CD14-positive monocyte (primary cell): ENCODE data around the gene CCNC. TPM values are rescaled to one million over a fixed set of nuclear protein-coding genes. Genes with fewer than 3 reads are reported as not detected.

ENCODE experiments used
- DNase-seq, 3 donors: peaks; one replicate each; pipeline ENCODE4 v3.0.0-alpha.2; 2011 to 2022
- H2AFZ ChIP-seq: 2 replicates; pipeline ENCODE4 v1.6.0; 2012; ENCODE audit warnings: mild to moderate bottlenecking, low read depth, low read length, inconsistent platforms; ENCODE audit not compliant: insufficient read depth, poor library complexity, severe bottlenecking
- H3K27ac ChIP-seq, 2 donors: 1 replicate in 1 of 2; 2 replicates in 1 of 2; pipeline ENCODE4 v1.5.1; 2012 to 2013; ENCODE audit warnings: low read length in 2 of 2, control low read depth in 1 of 2, inconsistent platforms in 1 of 2, low read depth in 1 of 2, mild to moderate bottlenecking in 1 of 2
- H3K27me3 ChIP-seq, 2 donors: one replicate each; pipeline versions ENCODE4 v1.6.0 to v1.6.1; 2011 to 2013; ENCODE audit warnings: low read length in 2 of 2; ENCODE audit not compliant: control insufficient read depth in 2 of 2, insufficient read depth in 2 of 2
- H3K36me3 ChIP-seq, 2 donors: replicated peaks in 1 of 2; 1 replicate in 1 of 2; 2 replicates in 1 of 2; pipeline versions ENCODE4 v1.5.1 to v1.6.1; 2012 to 2013; ENCODE audit warnings: low read length in 2 of 2, control low read depth in 1 of 2, inconsistent platforms in 1 of 2, mild to moderate bottlenecking in 1 of 2; ENCODE audit not compliant: insufficient read depth in 2 of 2, control insufficient read depth in 1 of 2
- H3K4me1 ChIP-seq, 2 donors: 1 replicate in 1 of 2; 2 replicates in 1 of 2; pipeline versions ENCODE4 v1.5.1 to v1.6.1; 2012 to 2013; ENCODE audit warnings: low read length in 2 of 2, control low read depth in 1 of 2, inconsistent platforms in 1 of 2, mild to moderate bottlenecking in 1 of 2, moderate library complexity in 1 of 2; ENCODE audit not compliant: insufficient read depth in 2 of 2, control insufficient read depth in 1 of 2
- H3K4me2 ChIP-seq: replicated peaks from 2 replicates; pipeline ENCODE3; 2012; ENCODE audit warnings: low read length, moderate library complexity, mild to moderate bottlenecking; ENCODE audit not compliant: poor library complexity, severe bottlenecking; ENCODE audit errors: extremely low read depth
- H3K4me3 ChIP-seq, 3 experiments: fragments of 200-600 bp in 1 of 3; sonication (generic) in 1 of 3; replicated peaks in 1 of 3; 1 replicate in 2 of 3; 2 replicates in 1 of 3; pipeline ENCODE4 v1.5.1; 2011 to 2013; ENCODE audit warnings: low read length in 3 of 3, mild to moderate bottlenecking in 3 of 3, control low read depth in 2 of 3, low read depth in 2 of 3, inconsistent platforms in 1 of 3, moderate library complexity in 1 of 3
- H3K79me2 ChIP-seq: 2 replicates; pipeline ENCODE4 v1.6.0; 2012; ENCODE audit warnings: mild to moderate bottlenecking, control low read depth, inconsistent platforms, low read length, moderate library complexity; ENCODE audit not compliant: insufficient read depth
- H3K9ac ChIP-seq: 2 replicates; pipeline ENCODE4 v1.6.0; 2017; ENCODE audit warnings: low read length, mild to moderate bottlenecking; ENCODE audit not compliant: insufficient read depth, poor library complexity, severe bottlenecking
- H3K9me3 ChIP-seq, 2 donors: replicated peaks in 1 of 2; 1 replicate in 1 of 2; 2 replicates in 1 of 2; pipeline versions ENCODE4 v1.5.1 to v1.6.1; 2012 to 2013; ENCODE audit warnings: low read length in 2 of 2, control low read depth in 1 of 2; ENCODE audit not compliant: control insufficient read depth in 1 of 2, insufficient read depth in 1 of 2
- H4K20me1 ChIP-seq: 2 replicates; pipeline ENCODE4 v1.6.0; 2012; ENCODE audit warnings: mild to moderate bottlenecking, low read length, control low read depth, moderate library complexity; ENCODE audit not compliant: insufficient read depth
- H3K27ac Mint-ChIP-seq, 7 donors: one replicate each; pipeline ENCODE4 v1.8.0; 2020; ENCODE audit warnings: mild to moderate bottlenecking in 7 of 7, mixed read lengths in 7 of 7, moderate library complexity in 6 of 7, inconsistent platforms in 2 of 7
- H3K27me3 Mint-ChIP-seq, 3 donors: one replicate each; pipeline ENCODE4 v1.8.0; 2021 to 2022; ENCODE audit warnings: low read depth in 3 of 3, mild to moderate bottlenecking in 3 of 3, mixed read lengths in 3 of 3, moderate library complexity in 3 of 3, inconsistent platforms in 1 of 3
- H3K36me3 Mint-ChIP-seq, 2 donors: one replicate each; pipeline ENCODE4 v1.8.0; 2020; ENCODE audit warnings: mixed read lengths in 2 of 2, inconsistent platforms in 1 of 2, mild to moderate bottlenecking in 1 of 2
- H3K4me1 Mint-ChIP-seq: one replicate; pipeline ENCODE4 v1.8.0; 2020; ENCODE audit warnings: mild to moderate bottlenecking, mixed read lengths
- H3K4me3 Mint-ChIP-seq, 2 donors: one replicate each; pipeline ENCODE4 v1.8.0; 2020; ENCODE audit warnings: mild to moderate bottlenecking in 2 of 2, mixed read lengths in 2 of 2, moderate library complexity in 1 of 2
- H3K9me3 Mint-ChIP-seq, 7 donors: one replicate each; pipeline ENCODE4 v1.8.0; 2020 to 2022; ENCODE audit warnings: mixed read lengths in 7 of 7, mild to moderate bottlenecking in 6 of 7, moderate library complexity in 6 of 7, inconsistent platforms in 2 of 7
- WGBS: methylation state at CpG from one replicate; pipeline ENCODE4 v1.1.5; 2013; ENCODE audit warnings: missing lambda C conversion rate; ENCODE audit not compliant: insufficient coverage; 5-methylcytosine and 5-hydroxymethylcytosine counted together
- intact Hi-C, 2 donors: fragments of 100-400 bp; cut with micrococcal nuclease; formaldehyde crosslinking; loops; one replicate each; pipeline versions ENCODE4 v1.15.0 to v1.15.1; 2023
- polyA plus RNA-seq, 3 donors: library from polyadenylated mRNA; depleted of rRNA in 1 of 3; unstranded in 2 of 3; stranded (reverse) in 1 of 3; fragments of 300-500 nt in 2 of 3; fragments of >200 nt in 1 of 3; fragmentation: Illumina TruSeq in 2 of 3; gene quantifications; 1 replicate in 2 of 3; 2 replicates in 1 of 3; pipeline ENCODE4 v1.2.3, GENCODE V29; 2012 to 2021
- TF ChIP-seq, protein P1 (sequence below): fragments of 200-600 bp; IDR thresholded peaks from one replicate; pipeline ENCODE4 v1.8.0; 2022; ENCODE audit warnings: antibody characterized with exemption, mild to moderate bottlenecking

Gene CCNC
- polyA plus RNA-seq, 3 donors: 14.9 to 41.9 (median 35.6) TPM

GRCh38 chr6:99592900-99593299 lies 24.4 kb upstream of the CCNC start:
- peak overlapping the region in 1 of 2 donors; percentile 48 for H3K4me3 Mint-ChIP-seq
- Histone ChIP-seq H3K36me3 (no peaks in the 10 kb centered on the region), H3K79me2 (no peaks in the 10 kb centered on the region), H3K4me1 (peaks cover 47 to 55% of the 10 kb centered on the region in 2 donors), H3K27ac (no peak overlapping the region), H3K4me3 (peak overlapping the region in 1 of 3 experiments; percentile 33), H3K9me3 (peaks cover 5 to 6% of the 10 kb centered on the region in 2 donors), H4K20me1 (no peaks in the 10 kb centered on the region), H3K4me2 (peak overlapping the region; percentile 42), H3K27me3 (peaks cover 48 to 73% of the 10 kb centered on the region in 2 donors), H2AFZ (no peak overlapping the region), H3K9ac (no peak overlapping the region)
- H3K9me3 Mint-ChIP-seq: peaks cover 5 to 28% (median 19%) of the 10 kb centered on the region in 7 donors
- peak overlapping the region in 6 of 7 donors; percentile 64 to 89 (median 79) for H3K27ac Mint-ChIP-seq
- WGBS: 0% methylated on average over 1 of the region's 1 CpG
- peaks cover 0 to 9% of the 10 kb centered on the region in 2 donors for H3K36me3 Mint-ChIP-seq
- TF ChIP-seq, protein P1, sequence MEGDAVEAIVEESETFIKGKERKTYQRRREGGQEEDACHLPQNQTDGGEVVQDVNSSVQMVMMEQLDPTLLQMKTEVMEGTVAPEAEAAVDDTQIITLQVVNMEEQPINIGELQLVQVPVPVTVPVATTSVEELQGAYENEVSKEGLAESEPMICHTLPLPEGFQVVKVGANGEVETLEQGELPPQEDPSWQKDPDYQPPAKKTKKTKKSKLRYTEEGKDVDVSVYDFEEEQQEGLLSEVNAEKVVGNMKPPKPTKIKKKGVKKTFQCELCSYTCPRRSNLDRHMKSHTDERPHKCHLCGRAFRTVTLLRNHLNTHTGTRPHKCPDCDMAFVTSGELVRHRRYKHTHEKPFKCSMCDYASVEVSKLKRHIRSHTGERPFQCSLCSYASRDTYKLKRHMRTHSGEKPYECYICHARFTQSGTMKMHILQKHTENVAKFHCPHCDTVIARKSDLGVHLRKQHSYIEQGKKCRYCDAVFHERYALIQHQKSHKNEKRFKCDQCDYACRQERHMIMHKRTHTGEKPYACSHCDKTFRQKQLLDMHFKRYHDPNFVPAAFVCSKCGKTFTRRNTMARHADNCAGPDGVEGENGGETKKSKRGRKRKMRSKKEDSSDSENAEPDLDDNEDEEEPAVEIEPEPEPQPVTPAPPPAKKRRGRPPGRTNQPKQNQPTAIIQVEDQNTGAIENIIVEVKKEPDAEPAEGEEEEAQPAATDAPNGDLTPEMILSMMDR: no peak
- peaks cover 56% of the 10 kb centered on the region for H3K4me1 Mint-ChIP-seq
- intact Hi-C loops: no loop called here
- peak; percentile 51 to 79 (median 74) for DNase-seq
- peaks cover 59 to 74% (median 62%) of the 10 kb centered on the region in 3 donors for H3K27me3 Mint-ChIP-seq

GRCh38 chr6:99591673-99592364 lies 23.4 kb upstream of the CCNC start:
- Histone ChIP-seq H3K27me3 (peaks cover 45 to 70% of the 10 kb centered on the region in 2 donors), H3K9ac (no peak overlapping the region), H3K4me2 (peak overlapping the region; percentile 78), H4K20me1 (no peaks in the 10 kb centered on the region), H3K79me2 (no peaks in the 10 kb centered on the region), H2AFZ (no peak overlapping the region), H3K4me1 (peaks cover 47 to 55% of the 10 kb centered on the region in 2 donors), H3K9me3 (peaks cover 5 to 6% of the 10 kb centered on the region in 2 donors), H3K36me3 (no peaks in the 10 kb centered on the region), H3K4me3 (peak overlapping the region in 1 of 3 experiments; percentile 68), H3K27ac (no peak overlapping the region)
- WGBS: no CpG with 5 or more reads among the region's 6 CpGs
- H3K4me3 Mint-ChIP-seq: peak overlapping the region; percentile 70 to 94
- no peak for DNase-seq
- peaks cover 0 to 9% of the 10 kb centered on the region in 2 donors for H3K36me3 Mint-ChIP-seq
- peaks cover 53 to 70% (median 58%) of the 10 kb centered on the region in 3 donors for H3K27me3 Mint-ChIP-seq
- intact Hi-C loops: no loop called here
- peak overlapping the region in 2 of 7 donors; percentile 25 to 66 for H3K27ac Mint-ChIP-seq
- H3K9me3 Mint-ChIP-seq: peaks cover 5 to 25% (median 19%) of the 10 kb centered on the region in 7 donors
- H3K4me1 Mint-ChIP-seq: peaks cover 56% of the 10 kb centered on the region
- TF ChIP-seq, protein P1: no peak
